KBM-7 (cell line): ENCODE measurements around the gene ABCG1.
"Not testable (repeated sequence)": the region's sequence is repeated elsewhere in the genome, so short reads cannot be mapped to it uniquely, and the experiment has no call there.

Experiments
- DNase-seq: peaks from one replicate; pipeline ENCODE4 v3.0.0-alpha.2; 2015
- in situ Hi-C: fragments of 300-500 bp; cut with MboI; formaldehyde crosslinking; loops from 2 replicates; pipeline ENCODE4 v1.14.3; 2020; ENCODE audit warnings: low sequenced_read_pairs, low pct_unique_long_range_greater_than_20kb, mixed read lengths

Gene ABCG1

GRCh38 chr21:42279341-42279871 lies 60.5 kb downstream of the ABCG1 start:
- in situ Hi-C loops: no loop called here
- no peak for DNase-seq

- in situ Hi-C loops: no loop called here
- DNase-seq: no peak
Observed at GRCh38 chr21:42279888-42280287, 60.9 kb downstream of the ABCG1 start.

- DNase-seq: no peak
- in situ Hi-C loops: no loop called here
Observed at GRCh38 chr21:42280356-42281180, 61.6 kb downstream of the ABCG1 start.

GRCh38 chr21:42281181-42281680 lies 62.3 kb downstream of the ABCG1 start:
- in situ Hi-C loops: no loop called here
- DNase-seq: no peak

GRCh38 chr21:42282021-42282420 lies 63.1 kb downstream of the ABCG1 start:
- no peak for DNase-seq
- in situ Hi-C loops: no loop called here

- no peak for DNase-seq
- in situ Hi-C loops: no loop called here
Observed at GRCh38 chr21:42282715-42283114, 63.8 kb downstream of the ABCG1 start.

GRCh38 chr21:42285569-42286245 lies 66.8 kb downstream of the ABCG1 start:
- in situ Hi-C loops: no loop called here
- no peak for DNase-seq

- in situ Hi-C loops: no loop called here
- DNase-seq: no peak
Observed at GRCh38 chr21:42286416-42286815, 67.5 kb downstream of the ABCG1 start.

- no peak for DNase-seq
- in situ Hi-C loops: no loop called here
Observed at GRCh38 chr21:42287193-42288083, 68.5 kb downstream of the ABCG1 start.

GRCh38 chr21:42288962-42289361 lies 70.0 kb downstream of the ABCG1 start:
- in situ Hi-C loops: no loop called here
- DNase-seq: no peak

- in situ Hi-C loops: no loop called here
- peak; percentile 48 for DNase-seq
Observed at GRCh38 chr21:42289926-42290325, 71.0 kb downstream of the ABCG1 start.

- no peak for DNase-seq
- in situ Hi-C loops: no loop called here
Observed at GRCh38 chr21:42290505-42290904, 71.6 kb downstream of the ABCG1 start.

GRCh38 chr21:42291003-42291750 lies 72.2 kb downstream of the ABCG1 start:
- in situ Hi-C loops: no loop called here
- no peak for DNase-seq

GRCh38 chr21:42291751-42292562 lies 73.0 kb downstream of the ABCG1 start:
- in situ Hi-C loops: no loop called here

GRCh38 chr21:42292563-42293142 lies 73.7 kb downstream of the ABCG1 start:
- DNase-seq, in situ Hi-C loops: not testable (repeated sequence)

More at GRCh38 chr21:42291751-42292562, 73.0 kb downstream of the ABCG1 start:
- no peak for DNase-seq

GRCh38 chr21:42293649-42294272 lies 74.8 kb downstream of the ABCG1 start:
- in situ Hi-C loops: no loop called here

GRCh38 chr21:42294273-42294880 lies 75.4 kb downstream of the ABCG1 start:
- in situ Hi-C loops: no loop called here
- DNase-seq: no peak

More at GRCh38 chr21:42293649-42294272, 74.8 kb downstream of the ABCG1 start:
- DNase-seq: no peak
